OCI-LY7 (cell line): Measurements from ENCODE around the gene FAP.

Experiments
- CTCF ChIP-seq: fragments of 200-600 bp; sonication (generic); conservative IDR thresholded peaks from 2 replicates; pipeline ENCODE4 v1.5.1; 2014; ENCODE audit warnings: mild to moderate bottlenecking, antibody characterized with exemption, low read length, moderate library complexity, mixed read lengths
- EZH2phosphoT487 ChIP-seq: fragments of 200-600 bp; sonication (generic); IDR thresholded peaks from 2 replicates; pipeline ENCODE4 v1.6.1; 2018; ENCODE audit warnings: low read depth, borderline replicate concordance, mild to moderate bottlenecking, mixed run types, antibody characterized with exemption, low read length, moderate library complexity, mixed read lengths

- TF ChIP-seq CTCF (no peak), EZH2phosphoT487 (no peak)
Measured at GRCh38 chr2:162291748-162292147, 48.5 kb upstream of the FAP start.
